Measurements from ENCODE around the gene CCDC88A. TPM values are rescaled to one million over a fixed set of nuclear protein-coding genes. Genes with fewer than 3 reads are reported as not detected.

CCDC88A gene
- total RNA-seq, 1 experiment from 2014 or later = 12.3 TPM

- H3K9me3 ChIP-seq (ENCODE audit: insufficient read depth, low read depth) = no peaks in the 10 kb centered on the region
- BruUV-seq (replicated peaks) = no TSS peak
- no peak for DNase-seq
- no peak overlapping the region for H3K27ac ChIP-seq
- no peaks in the 10 kb centered on the region for H3K27me3 ChIP-seq (ENCODE audit: insufficient read depth, low read depth)
- intact Hi-C loops (cut with micrococcal nuclease; ENCODE audit: unreplicated experiment) = no loop called here
- no peak overlapping the region for H3K4me2 ChIP-seq
- peaks cover 6% of the 10 kb centered on the region; the same call in 1 of the 2 replicates for H3K4me1 ChIP-seq (replicated peaks; ENCODE audit: insufficient read depth)
- H3K9me2 ChIP-seq (ENCODE audit: insufficient read depth) = no peaks in the 10 kb centered on the region
- H4K20me1 ChIP-seq (ENCODE audit: insufficient read depth) = no peaks in the 10 kb centered on the region
- H2AFZ ChIP-seq = no peak overlapping the region
- no peaks in the 10 kb centered on the region for H3K36me3 ChIP-seq (ENCODE audit: low read depth)
- no peaks in the 10 kb centered on the region for H3K79me2 ChIP-seq (ENCODE audit: low read depth)
- no peak for TF ChIP-seq EZH2 (IDR thresholded peaks at IDR 0.05; ENCODE audit: low read depth)
- TF ChIP-seq CTCF (conservative IDR thresholded peaks at IDR 0.05) = no peak
- no peaks in the 10 kb centered on the region for H3F3A ChIP-seq (ENCODE audit: insufficient read depth, low read depth)
- POLR2A ChIA-PET (ENCODE audit: unreplicated experiment) = no interaction called here
- H3K4me3 ChIP-seq = no peak overlapping the region
- CTCF ChIA-PET = no interaction called here
Observed at GRCh38 chr2:55361465-55362189, 58.0 kb downstream of the CCDC88A start.

GRCh38 chr2:55358451-55358850, 61.2 kb downstream of the CCDC88A start:
- no TSS peak for BruUV-seq (replicated peaks)
- Histone ChIP-seq H3K4me1 (replicated peaks; ENCODE audit: insufficient read depth) (no peaks in the 10 kb centered on the region), H3F3A (ENCODE audit: insufficient read depth, low read depth) (no peaks in the 10 kb centered on the region), H3K4me3 (no peak overlapping the region), H3K36me3 (ENCODE audit: low read depth) (no peaks in the 10 kb centered on the region), H3K4me2 (no peak overlapping the region), H3K79me2 (ENCODE audit: low read depth) (no peaks in the 10 kb centered on the region), H3K27me3 (ENCODE audit: insufficient read depth, low read depth) (no peaks in the 10 kb centered on the region), H3K9me2 (ENCODE audit: insufficient read depth) (no peaks in the 10 kb centered on the region), H3K9me3 (ENCODE audit: insufficient read depth, low read depth) (no peaks in the 10 kb centered on the region), H2AFZ (no peak overlapping the region), H3K27ac (no peak overlapping the region), H4K20me1 (ENCODE audit: insufficient read depth) (no peaks in the 10 kb centered on the region)
- intact Hi-C loops (cut with micrococcal nuclease; ENCODE audit: unreplicated experiment) = no loop called here
- ChIA-PET POLR2A (ENCODE audit: unreplicated experiment) (no interaction called here), CTCF (no interaction called here)
- TF ChIP-seq CTCF (conservative IDR thresholded peaks at IDR 0.05) (no peak), EZH2 (IDR thresholded peaks at IDR 0.05; ENCODE audit: low read depth) (no peak)
- DNase-seq = no peak

- H3F3A ChIP-seq (ENCODE audit: insufficient read depth, low read depth) = no peaks in the 10 kb centered on the region
- H2AFZ ChIP-seq = no peak overlapping the region
- no peaks in the 10 kb centered on the region for H3K9me2 ChIP-seq (ENCODE audit: insufficient read depth)
- H4K20me1 ChIP-seq (ENCODE audit: insufficient read depth) = no peaks in the 10 kb centered on the region
- H3K36me3 ChIP-seq (ENCODE audit: low read depth) = no peaks in the 10 kb centered on the region
- no peak overlapping the region for H3K4me2 ChIP-seq
- no peak for TF ChIP-seq EZH2 (IDR thresholded peaks at IDR 0.05; ENCODE audit: low read depth)
- TF ChIP-seq CTCF (conservative IDR thresholded peaks at IDR 0.05) = no peak
- H3K9me3 ChIP-seq (ENCODE audit: insufficient read depth, low read depth) = no peaks in the 10 kb centered on the region
- no peak overlapping the region for H3K27ac ChIP-seq
- BruUV-seq (replicated peaks) = no TSS peak
- H3K4me1 ChIP-seq (replicated peaks; ENCODE audit: insufficient read depth) = no peaks in the 10 kb centered on the region
- intact Hi-C loops (cut with micrococcal nuclease; ENCODE audit: unreplicated experiment) = no loop called here
- no peaks in the 10 kb centered on the region for H3K79me2 ChIP-seq (ENCODE audit: low read depth)
- POLR2A ChIA-PET (ENCODE audit: unreplicated experiment) = no interaction called here
- no peaks in the 10 kb centered on the region for H3K27me3 ChIP-seq (ENCODE audit: insufficient read depth, low read depth)
- no peak for DNase-seq
- no peak overlapping the region for H3K4me3 ChIP-seq
- CTCF ChIA-PET = no interaction called here
Observed at GRCh38 chr2:55357927-55358326, 61.7 kb downstream of the CCDC88A start.
